Smooth muscle cell (in vitro differentiated cells): ENCODE results near the gene NHERF2. TPM values are rescaled to one million over a fixed set of nuclear protein-coding genes. Genes with fewer than 3 reads are reported as not detected.
A peak's percentile ranks its signal among the peaks of the same experiment; 100 is the strongest.

Source experiments
- DNase-seq: peaks from one replicate; lab custom pipeline; 2025; ENCODE audit not compliant: unreplicated experiment; lab: John Stamatoyannopoulos, UW
- H2AFZ ChIP-seq: fragments of 200-600 bp; sonication (generic); 2 replicates; pipeline ENCODE4 v1.6.0; 2016; ENCODE audit warnings: antibody characterized with exemption, low read depth, mild to moderate bottlenecking
- H3F3A ChIP-seq: fragments of 200-600 bp; sonication (generic); 2 replicates; pipeline ENCODE4 v1.6.0; 2017; ENCODE audit warnings: antibody characterized with exemption, low read depth
- H3K27ac ChIP-seq: fragments of 200-600 bp; sonication (generic); 2 replicates; pipeline ENCODE4 v1.5.1; 2016; ENCODE audit warnings: low read depth, mild to moderate bottlenecking
- H3K27me3 ChIP-seq: fragments of 200-600 bp; sonication (generic); 2 replicates; pipeline ENCODE4 v1.6.1; 2016; ENCODE audit warnings: low read depth, mild to moderate bottlenecking
- H3K36me3 ChIP-seq: fragments of 200-600 bp; sonication (generic); 2 replicates; pipeline ENCODE4 v1.5.1; 2016; ENCODE audit warnings: low read depth
- H3K4me1 ChIP-seq: fragments of 200-600 bp; sonication (generic); 2 replicates; pipeline ENCODE4 v1.5.1; 2016; ENCODE audit warnings: low read depth
- H3K4me2 ChIP-seq: fragments of 200-600 bp; sonication (generic); 2 replicates; pipeline ENCODE4 v1.6.0; 2016; ENCODE audit warnings: mild to moderate bottlenecking
- H3K4me3 ChIP-seq: fragments of 200-600 bp; sonication (generic); 2 replicates; pipeline ENCODE4 v1.5.1; 2016; ENCODE audit warnings: mild to moderate bottlenecking
- H3K79me2 ChIP-seq: fragments of 200-600 bp; sonication (generic); 2 replicates; pipeline ENCODE4 v1.6.0; 2016; ENCODE audit warnings: low read depth, mild to moderate bottlenecking
- H3K9ac ChIP-seq: fragments of 200-600 bp; sonication (generic); 2 replicates; pipeline ENCODE4 v1.6.0; 2016; ENCODE audit warnings: low read depth
- H3K9me3 ChIP-seq: fragments of 200-600 bp; sonication (generic); replicated peaks from 2 replicates; pipeline ENCODE4 v1.5.1; 2016; ENCODE audit warnings: low read depth
- H4K20me1 ChIP-seq: fragments of 200-600 bp; sonication (generic); 2 replicates; pipeline ENCODE4 v1.6.0; 2016; ENCODE audit warnings: low read depth
- CTCF ChIP-seq: fragments of 200-600 bp; sonication (generic); IDR thresholded peaks from 2 replicates; pipeline ENCODE4 v1.5.1; 2017; ENCODE audit warnings: borderline replicate concordance, mild to moderate bottlenecking, antibody characterized with exemption; ENCODE audit not compliant: insufficient read depth, poor library complexity, severe bottlenecking
- WGBS: methylation state at CpG from one replicate; pipeline ENCODE4 v1.1.7; 2016; ENCODE audit warnings: low lambda C conversion rate; 5-methylcytosine and 5-hydroxymethylcytosine counted together
- polyA plus RNA-seq: library from polyadenylated mRNA; unstranded; fragments of >200 nt; fragmentation: Nextera tagmentation; extraction: Ambion mirVana; gene quantifications from 2 replicates; pipeline ENCODE4 v1.2.1, GENCODE V29; 2016
- total RNA-seq: library from RNA; depleted of rRNA; stranded (reverse); fragments of >200 nt; gene quantifications from 2 replicates; pipeline ENCODE4 v1.2.3, GENCODE V29; 2014

Gene NHERF2
- total and polyA plus RNA-seq, 2 experiments from 2014 or later = 14.4 to 40.2 TPM

- Histone ChIP-seq H3K9me3 (no peaks in the 10 kb centered on the region), H3F3A (no peaks in the 10 kb centered on the region), H3K27ac (no peak overlapping the region), H3K27me3 (no peaks in the 10 kb centered on the region), H3K79me2 (no peaks in the 10 kb centered on the region), H3K4me2 (peak overlapping the region; percentile 88), H2AFZ (peak overlapping the region; percentile 62), H3K4me3 (peak overlapping the region; percentile 38), H3K9ac (no peak overlapping the region), H3K4me1 (peaks cover 15% of the 10 kb centered on the region), H3K36me3 (no peaks in the 10 kb centered on the region), H4K20me1 (no peaks in the 10 kb centered on the region)
- no peak for TF ChIP-seq CTCF
- WGBS = 3% methylated on average over 89 of the region's 96 CpGs
- DNase-seq = no peak
These were observed 6.5 kb upstream of the NHERF2 start for GRCh38 chr16:2019921-2020831.

- Histone ChIP-seq H3K27ac (no peak overlapping the region), H3K9ac (no peak overlapping the region), H3K27me3 (no peaks in the 10 kb centered on the region), H4K20me1 (no peaks in the 10 kb centered on the region), H3K4me3 (peak overlapping the region; percentile 38), H3K4me2 (peak overlapping the region; percentile 82), H3F3A (no peaks in the 10 kb centered on the region), H3K36me3 (no peaks in the 10 kb centered on the region), H3K79me2 (peaks cover 7% of the 10 kb centered on the region), H3K9me3 (no peaks in the 10 kb centered on the region), H2AFZ (peak overlapping the region; percentile 75), H3K4me1 (peaks cover 20% of the 10 kb centered on the region)
- 8% methylated on average over 11 of the region's 14 CpGs for WGBS
- TF ChIP-seq CTCF = no peak
- DNase-seq = peak; percentile 85
These were observed 4.0 kb upstream of the NHERF2 start for GRCh38 chr16:2022723-2023091.

- WGBS = 10% methylated on average over 42 of the region's 53 CpGs
- H3K27me3 ChIP-seq = no peaks in the 10 kb centered on the region
- peak overlapping the region; percentile 76 for H2AFZ ChIP-seq
- peaks cover 12% of the 10 kb centered on the region for H3K79me2 ChIP-seq
- peaks cover 6% of the 10 kb centered on the region for H4K20me1 ChIP-seq
- peak; percentile 94 for DNase-seq
- H3K4me2 ChIP-seq = peak overlapping the region; percentile 82
- no peaks in the 10 kb centered on the region for H3K9me3 ChIP-seq
- H3K4me3 ChIP-seq = peak overlapping the region; percentile 38
- peak; percentile 98 for TF ChIP-seq CTCF
- peak overlapping the region; percentile 40 for H3K27ac ChIP-seq
- H3F3A ChIP-seq = no peaks in the 10 kb centered on the region
- H3K4me1 ChIP-seq = peaks cover 23% of the 10 kb centered on the region
- no peak overlapping the region for H3K9ac ChIP-seq
- H3K36me3 ChIP-seq = no peaks in the 10 kb centered on the region
These were observed 3.3 kb upstream of the NHERF2 start for GRCh38 chr16:2023092-2024031.
